Heart right ventricle (tissue), 16 donors: Measurements from ENCODE around the gene LINGO4. TPM values are rescaled to one million over a fixed set of nuclear protein-coding genes. Genes with fewer than 3 reads are reported as not detected.

Experiments
- ATAC-seq, 8 donors: fragments of 200-7000 bp; cut with Tn5 transposase; one replicate each; pipeline ENCODE4 v1.9.1; 2020; ENCODE audit warnings: mild to moderate bottlenecking in 8 of 8, moderate library complexity in 8 of 8, moderate number of reproducible peaks in 1 of 8
- DNase-seq, 2 donors: peaks; one replicate each; pipeline ENCODE4 v3.0.0-alpha.2; 2020
- H3K27ac ChIP-seq, 10 donors: fragments of 200-600 bp; sonication (generic) in 2 of 10; one replicate each; pipeline versions ENCODE4 v1.5.0 to v1.8.0; 2020 to 2022; ENCODE audit warnings: mild to moderate bottlenecking in 3 of 10
- H3K27me3 ChIP-seq, 7 donors: fragments of 200-600 bp; one replicate each; pipeline ENCODE4 v1.8.0; 2021 to 2022; ENCODE audit warnings: mild to moderate bottlenecking in 2 of 7
- H3K36me3 ChIP-seq, 9 donors: fragments of 200-600 bp; sonication (generic) in 1 of 9; one replicate each; pipeline versions ENCODE4 v1.5.0 to v1.8.0; 2020 to 2022; ENCODE audit warnings: mild to moderate bottlenecking in 2 of 9
- H3K4me1 ChIP-seq, 9 donors: fragments of 200-600 bp; sonication (generic) in 1 of 9; one replicate each; pipeline versions ENCODE4 v1.5.0 to v1.8.0; 2020 to 2022; ENCODE audit warnings: mild to moderate bottlenecking in 4 of 9
- H3K4me3 ChIP-seq, 10 donors: fragments of 200-600 bp; sonication (generic) in 2 of 10; one replicate each; pipeline versions ENCODE4 v1.5.0 to v1.8.0; 2020 to 2022; ENCODE audit warnings: mild to moderate bottlenecking in 7 of 10, moderate library complexity in 2 of 10
- H3K9me3 ChIP-seq, 11 donors: fragments of 200-600 bp in 10 of 11; sonication (generic) in 2 of 11; one replicate each; pipeline versions ENCODE4 v1.5.0 to v1.8.0; 2013 to 2022; ENCODE audit warnings: mild to moderate bottlenecking in 2 of 11, control low read depth in 1 of 11, moderate library complexity in 1 of 11
- WGBS, 2 donors: extraction: QIAGEN DNeasy Blood & Tissue Kit; methylation state at CpG; one replicate each; pipeline ENCODE4 v1.1.7; 2013; ENCODE audit warnings: inconsistent platforms in 1 of 2; 5-methylcytosine and 5-hydroxymethylcytosine counted together
- intact Hi-C, 10 donors: fragments of 100-400 bp; cut with DNase I; formaldehyde crosslinking; loops; one replicate each; pipeline versions ENCODE4 v1.11.1 to v1.14.2; 2022
- polyA plus RNA-seq, 2 donors: library from polyadenylated mRNA; stranded (reverse); fragments of 200-250 nt; gene quantifications; one replicate each; pipeline ENCODE4 v1.2.3, GENCODE V29; 2013
- total RNA-seq, 10 donors: library from RNA; stranded (reverse); fragmentation: NEBNext Ultra II Directional in 3 of 10; extraction: Animal tissue kit (Norgen Biotek cat#: 25700) in 3 of 10; gene quantifications; one replicate each; pipeline versions ENCODE4 v1.2.1 to v1.2.4, GENCODE V29; 2021 to 2023
- TF ChIP-seq, protein P1 (sequence below), 9 donors: fragments of 200-600 bp; sonication (generic) in 2 of 9; IDR thresholded peaks; one replicate each; pipeline versions ENCODE4 v1.5.0 to v1.8.0; 2021 to 2022; ENCODE audit warnings: antibody characterized with exemption in 9 of 9, mild to moderate bottlenecking in 5 of 9, moderate library complexity in 1 of 9
- donor health status: Arrhythmogenic right ventricular cardiomyopathy.
- donor health status: ischemic (EF 13 %, LVEDD 7.1; RV severe dilation, severe dysfunction).
- donor health status: healthy with polysubstance abuse.
- donor health status: DM: no; HTN: yes; CAD: no.
- donor health status: DM: no; HTN: no; CAD: no.
- donor health status: ischemic (EF 25% LVEDD 6.9; RV normal size, moderate dysfunction).
- donor health status: ischemic (EF 25% LVEDD 5.7; RV mildly dilated, moderate dysfunction).
- donor health status: healthy.
- donor health status: DM: yes; HTN: yes; CAD: no.
- donor health status: Ischemic cardiomyopathy.
- donor health status: ischemic (EF 35%, LVEDD 5.7; RV mildly dilated, moderate dysfunction).
- donor health status: nonischemic (EF 11% LVEDD 7.7; RV severe dilation, severe dysfunction).
- donor health status: DM: yes; HTN: yes; CAD: no.
- donor health status: PGD.
- donor health status: ischemic (EF 29% LVEDD 5.4; RV normal size, mild dysfunction).
- donor health status: nonischemic (EF 23%, LVEDD 6.1; RV moderate dilation, normal function).

The LINGO4 gene
- total and polyA plus RNA-seq, 12 donors = 0.10 to 2.7 (median 0.68) TPM

DNA sequence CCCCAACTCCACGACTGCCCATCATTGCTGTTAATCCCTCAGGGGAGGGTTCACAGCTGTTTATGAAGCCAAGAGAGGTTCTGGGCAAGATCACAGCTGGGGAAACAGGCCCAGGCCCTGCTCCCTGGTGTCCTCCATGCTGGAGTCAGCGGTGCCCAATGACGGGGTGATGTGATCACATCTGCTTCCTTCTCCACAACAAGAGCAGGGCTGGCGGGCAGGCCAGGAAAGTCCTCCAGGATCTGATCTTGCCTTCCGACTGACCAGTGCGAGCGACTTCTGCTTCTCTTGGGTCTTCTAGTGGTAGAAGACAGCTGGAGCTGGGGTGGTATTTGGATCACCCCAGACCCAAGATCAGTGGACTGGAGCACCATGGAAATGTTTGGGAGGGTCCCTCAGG is 951 bp upstream of the LINGO4 start:
- intact Hi-C loops = loop anchor here in 1 of 10 donors (10.0 kb wide), 1 partner anchor 51 kb away; no protein-coding TSS in a partner anchor
- H3K4me1 ChIP-seq = no peaks in the 10 kb centered on the region
- no peaks in the 10 kb centered on the region for H3K9me3 ChIP-seq
- TF ChIP-seq, protein P1, sequence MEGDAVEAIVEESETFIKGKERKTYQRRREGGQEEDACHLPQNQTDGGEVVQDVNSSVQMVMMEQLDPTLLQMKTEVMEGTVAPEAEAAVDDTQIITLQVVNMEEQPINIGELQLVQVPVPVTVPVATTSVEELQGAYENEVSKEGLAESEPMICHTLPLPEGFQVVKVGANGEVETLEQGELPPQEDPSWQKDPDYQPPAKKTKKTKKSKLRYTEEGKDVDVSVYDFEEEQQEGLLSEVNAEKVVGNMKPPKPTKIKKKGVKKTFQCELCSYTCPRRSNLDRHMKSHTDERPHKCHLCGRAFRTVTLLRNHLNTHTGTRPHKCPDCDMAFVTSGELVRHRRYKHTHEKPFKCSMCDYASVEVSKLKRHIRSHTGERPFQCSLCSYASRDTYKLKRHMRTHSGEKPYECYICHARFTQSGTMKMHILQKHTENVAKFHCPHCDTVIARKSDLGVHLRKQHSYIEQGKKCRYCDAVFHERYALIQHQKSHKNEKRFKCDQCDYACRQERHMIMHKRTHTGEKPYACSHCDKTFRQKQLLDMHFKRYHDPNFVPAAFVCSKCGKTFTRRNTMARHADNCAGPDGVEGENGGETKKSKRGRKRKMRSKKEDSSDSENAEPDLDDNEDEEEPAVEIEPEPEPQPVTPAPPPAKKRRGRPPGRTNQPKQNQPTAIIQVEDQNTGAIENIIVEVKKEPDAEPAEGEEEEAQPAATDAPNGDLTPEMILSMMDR (IDR thresholded peaks at IDR 0.05) = no peak
- no peak overlapping the region for H3K27ac ChIP-seq
- H3K36me3 ChIP-seq = no peaks in the 10 kb centered on the region
- H3K27me3 ChIP-seq = peaks cover 0 to 7% (median under 1%) of the 10 kb centered on the region in 7 donors
- H3K4me3 ChIP-seq = no peak overlapping the region
- ATAC-seq = no peak
- WGBS, 2 donors = 84 to 86% methylated on average over 7 of the region's 7 CpGs
- no peak for DNase-seq

DNA sequence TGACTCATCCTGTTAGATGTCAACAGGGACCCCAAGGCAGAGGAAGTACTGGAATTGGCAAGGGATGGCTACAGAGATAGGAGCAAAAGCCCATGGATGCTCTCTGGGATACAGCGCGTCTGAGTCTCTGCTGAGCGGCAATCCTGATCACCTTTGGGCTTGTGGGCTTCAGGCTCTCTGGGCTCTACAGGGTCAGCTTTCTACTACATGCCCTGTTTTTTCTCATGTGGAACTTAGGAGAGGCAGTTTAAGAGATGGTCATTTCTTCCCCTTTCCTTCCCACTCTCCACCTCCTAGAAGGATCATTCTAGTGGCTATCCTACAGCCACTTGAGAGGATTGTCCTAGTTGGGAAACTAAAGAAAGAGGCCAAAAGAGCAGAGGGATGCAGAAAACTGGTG is 1.3 kb downstream of the LINGO4 start:
- H3K4me1 ChIP-seq = no peaks in the 10 kb centered on the region
- 92 to 94% methylated on average over 3 of the region's 3 CpGs for whole genome bisulfite sequencing, 2 donors
- intact Hi-C loops = loop anchor here in 1 of 10 donors (10.0 kb wide), 1 partner anchor 49 kb away; no protein-coding TSS in a partner anchor
- no peak for DNase-seq
- no peaks in the 10 kb centered on the region for H3K36me3 ChIP-seq
- no peak for ATAC-seq
- no peaks in the 10 kb centered on the region for H3K9me3 ChIP-seq
- H3K27me3 ChIP-seq = peaks cover 0 to 28% (median 7%) of the 10 kb centered on the region in 7 donors
- no peak overlapping the region for H3K27ac ChIP-seq
- no peak overlapping the region for H3K4me3 ChIP-seq
- TF ChIP-seq, protein P1 (IDR thresholded peaks at IDR 0.05) = no peak

DNA sequence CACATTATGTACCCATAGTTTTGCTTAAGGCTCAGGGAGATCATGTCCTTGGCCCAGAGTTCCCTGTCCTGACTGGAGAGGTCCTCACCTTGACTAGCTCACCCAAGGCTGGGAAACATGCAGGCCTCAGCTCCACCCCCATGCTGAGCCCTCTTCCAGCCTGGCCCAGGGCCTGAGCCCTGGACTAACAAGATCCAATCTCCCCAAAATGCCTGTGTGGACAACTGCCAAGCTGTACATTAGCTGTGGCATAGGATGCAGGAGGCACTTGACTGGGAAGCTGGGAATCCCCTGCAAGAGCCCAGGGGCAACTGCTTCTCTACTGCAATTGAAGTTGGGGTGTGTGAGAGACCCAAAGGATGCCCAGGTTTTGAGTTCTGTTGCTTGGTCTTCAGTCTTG is 2.1 kb downstream of the LINGO4 start:
- TF ChIP-seq, protein P1 (IDR thresholded peaks at IDR 0.05) = no peak
- intact Hi-C loops = loop anchor here in 1 of 10 donors (10.0 kb wide), 1 partner anchor 48 kb away; no protein-coding TSS in a partner anchor
- Histone ChIP-seq H3K36me3 (no peaks in the 10 kb centered on the region), H3K4me1 (no peaks in the 10 kb centered on the region), H3K27me3 (peaks cover 0 to 33% (median 7%) of the 10 kb centered on the region in 7 donors), H3K27ac (no peak overlapping the region), H3K4me3 (no peak overlapping the region), H3K9me3 (no peaks in the 10 kb centered on the region)
- ATAC-seq = no peak
- DNase-seq = no peak

DNA sequence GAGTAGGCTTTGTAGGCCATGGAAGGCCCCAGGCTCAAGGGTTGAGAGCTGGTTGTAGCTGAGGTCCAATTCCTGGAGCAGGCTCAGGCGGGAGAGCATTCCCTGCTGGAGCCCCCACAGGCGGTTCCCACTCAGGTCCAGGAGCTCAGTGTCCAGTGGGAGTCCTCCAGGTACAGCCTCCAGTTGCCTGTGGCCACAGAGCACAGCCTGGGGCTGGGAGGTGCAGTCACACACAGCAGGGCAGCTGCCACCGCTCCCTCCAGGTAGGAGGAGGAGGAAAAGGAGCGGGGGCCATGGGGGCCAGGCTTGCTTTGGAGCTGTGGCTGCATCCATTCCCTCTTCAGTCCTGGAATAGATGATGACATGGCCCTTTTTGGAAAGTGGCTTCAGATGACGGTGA is 2.8 kb downstream of the LINGO4 start:
- Histone ChIP-seq H3K9me3 (no peaks in the 10 kb centered on the region), H3K4me1 (no peaks in the 10 kb centered on the region), H3K27ac (no peak overlapping the region), H3K36me3 (no peaks in the 10 kb centered on the region), H3K27me3 (peaks cover 0 to 33% (median 7%) of the 10 kb centered on the region in 7 donors), H3K4me3 (no peak overlapping the region)
- DNase-seq = no peak
- 92 to 95% methylated on average over 5 of the region's 5 CpGs for WGBS, 2 donors
- intact Hi-C loops = loop anchor here in 1 of 10 donors (10.0 kb wide), 1 partner anchor 48 kb away; no protein-coding TSS in a partner anchor
- no peak for ATAC-seq
- TF ChIP-seq, protein P1 (IDR thresholded peaks at IDR 0.05) = no peak
